GM20000 (cell line): ENCODE measurements around the gene CORIN.
"Not testable (repeated sequence)": the region's sequence is repeated elsewhere in the genome, so short reads cannot be mapped to it uniquely, and the experiment has no call there.

Source experiments
- DNase-seq: peaks from one replicate; pipeline ENCODE4 v3.0.0; 2012; ENCODE audit warnings: low spot score
- TF ChIP-seq, protein P1 (sequence below): IDR thresholded peaks from 2 replicates; pipeline ENCODE4 v1.5.1; 2012; ENCODE audit warnings: mild to moderate bottlenecking, control low read depth; ENCODE audit errors: extremely low read depth, missing control alignments

CORIN gene

GRCh38 chr4:47553329-47554125 is 284.3 kb downstream of the CORIN start:
- TF ChIP-seq, protein P1, sequence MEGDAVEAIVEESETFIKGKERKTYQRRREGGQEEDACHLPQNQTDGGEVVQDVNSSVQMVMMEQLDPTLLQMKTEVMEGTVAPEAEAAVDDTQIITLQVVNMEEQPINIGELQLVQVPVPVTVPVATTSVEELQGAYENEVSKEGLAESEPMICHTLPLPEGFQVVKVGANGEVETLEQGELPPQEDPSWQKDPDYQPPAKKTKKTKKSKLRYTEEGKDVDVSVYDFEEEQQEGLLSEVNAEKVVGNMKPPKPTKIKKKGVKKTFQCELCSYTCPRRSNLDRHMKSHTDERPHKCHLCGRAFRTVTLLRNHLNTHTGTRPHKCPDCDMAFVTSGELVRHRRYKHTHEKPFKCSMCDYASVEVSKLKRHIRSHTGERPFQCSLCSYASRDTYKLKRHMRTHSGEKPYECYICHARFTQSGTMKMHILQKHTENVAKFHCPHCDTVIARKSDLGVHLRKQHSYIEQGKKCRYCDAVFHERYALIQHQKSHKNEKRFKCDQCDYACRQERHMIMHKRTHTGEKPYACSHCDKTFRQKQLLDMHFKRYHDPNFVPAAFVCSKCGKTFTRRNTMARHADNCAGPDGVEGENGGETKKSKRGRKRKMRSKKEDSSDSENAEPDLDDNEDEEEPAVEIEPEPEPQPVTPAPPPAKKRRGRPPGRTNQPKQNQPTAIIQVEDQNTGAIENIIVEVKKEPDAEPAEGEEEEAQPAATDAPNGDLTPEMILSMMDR, result no peak
- DNase-seq, result no peak

GRCh38 chr4:47551682-47552081 is 286.2 kb downstream of the CORIN start:
- TF ChIP-seq, protein P1, result no peak
- DNase-seq, result no peak

DNA sequence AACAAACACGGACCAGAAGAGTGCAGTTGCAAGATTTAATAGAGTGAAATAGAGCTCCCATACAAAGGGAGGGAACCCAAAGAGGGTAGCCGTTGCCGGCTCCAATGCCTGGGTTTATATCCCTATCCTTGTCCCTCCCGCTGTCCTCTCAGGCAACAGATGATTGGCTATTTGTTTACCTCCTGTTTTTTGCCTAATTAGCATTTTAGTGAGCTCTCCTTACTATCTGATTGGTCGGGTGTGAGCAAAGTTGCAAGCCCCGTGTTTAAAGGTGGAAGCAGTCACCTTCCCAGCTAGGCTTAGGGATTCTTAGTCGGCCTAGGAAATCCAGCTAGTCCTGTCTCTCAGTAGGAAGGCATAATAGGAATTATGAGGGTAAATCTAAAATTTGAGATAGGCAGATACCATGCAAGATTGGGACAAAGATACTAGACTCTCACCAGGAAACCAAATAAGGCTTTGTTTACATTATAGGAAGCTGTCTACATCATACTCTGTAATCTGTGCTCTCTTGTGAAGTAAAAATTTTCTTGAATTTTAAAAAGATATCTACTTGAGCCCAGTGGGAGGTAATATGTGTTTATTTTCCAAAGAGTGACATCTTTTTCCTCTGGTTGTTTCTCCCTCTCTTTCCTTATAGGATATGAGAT is 286.8 kb downstream of the CORIN start:
- DNase-seq, result no peak
- TF ChIP-seq, protein P1, result no peak

DNA sequence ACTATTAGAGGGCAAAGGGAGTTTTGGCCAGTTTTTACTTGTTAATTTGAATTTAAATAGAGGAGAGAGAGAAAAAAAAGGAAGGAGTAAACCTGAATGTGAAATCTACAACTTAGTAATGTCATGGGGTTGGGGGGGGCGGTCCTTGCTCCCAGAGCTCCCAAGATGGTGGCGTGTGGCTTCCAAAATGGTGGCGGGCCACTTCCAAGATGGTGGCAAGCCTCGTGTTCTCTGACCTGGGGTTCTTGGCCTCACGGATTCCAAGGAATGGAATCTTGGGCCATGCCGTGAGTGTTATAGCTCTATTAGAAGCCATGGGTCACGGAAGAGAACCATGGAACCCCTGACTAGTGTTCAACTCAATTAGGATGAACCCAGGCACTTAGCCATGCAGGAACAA is 287.5 kb downstream of the CORIN start:
- DNase-seq, result not testable (repeated sequence)
